Superior temporal gyrus (tissue), 1 donor: Measurements from ENCODE around the gene AGRN.
"Not testable (repeated sequence)": the region's sequence is repeated elsewhere in the genome, so short reads cannot be mapped to it uniquely, and the experiment has no call there.

Source experiments
- DNase-seq: peaks from one replicate; pipeline ENCODE4 v3.0.0-alpha.2; 2016; ENCODE audit errors: extremely low spot score

AGRN gene

GRCh38 chr1:1020000-1020404 lies at the start of gene AGRN:
Gene AGRN (plus strand): TSS chr1:1020120. CDS start chr1:1020173, 53 bp downstream.
- DNase-seq: no peak

DNA sequence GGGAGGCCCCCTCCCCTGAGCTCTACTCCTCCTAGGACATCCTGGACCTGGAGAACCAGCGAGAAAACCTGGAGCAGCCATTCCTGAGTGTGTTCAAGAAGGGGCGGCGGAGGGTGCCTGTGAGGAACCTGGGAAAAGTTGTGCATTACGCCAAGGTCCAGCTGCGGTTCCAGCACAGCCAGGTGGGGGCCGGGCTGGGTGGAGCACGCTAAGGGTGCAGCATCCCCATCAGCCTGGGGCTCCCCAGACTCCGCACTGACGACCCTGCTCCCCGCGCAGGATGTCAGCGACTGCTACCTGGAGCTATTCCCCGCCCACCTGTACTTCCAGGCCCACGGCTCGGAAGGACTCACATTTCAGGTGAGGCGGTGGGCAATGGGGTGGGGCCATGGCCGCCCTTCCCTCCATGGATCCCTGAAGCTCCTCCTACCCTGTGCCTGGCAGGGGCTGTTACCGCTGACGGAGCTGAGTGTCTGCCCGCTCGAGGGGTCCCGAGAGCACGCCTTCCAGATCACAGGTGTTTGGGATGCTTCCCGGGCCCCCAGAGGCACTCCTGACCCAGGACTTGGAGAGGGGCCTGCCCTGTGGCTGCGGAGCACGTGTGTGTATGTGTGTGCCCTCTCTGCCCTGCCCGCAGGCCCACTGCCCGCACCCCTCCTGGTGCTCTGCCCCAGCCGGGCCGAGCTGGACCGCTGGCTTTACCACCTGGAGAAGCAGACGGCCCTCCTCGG lies 49.5 kb upstream of the AGRN start:
- DNase-seq: no peak

DNA sequence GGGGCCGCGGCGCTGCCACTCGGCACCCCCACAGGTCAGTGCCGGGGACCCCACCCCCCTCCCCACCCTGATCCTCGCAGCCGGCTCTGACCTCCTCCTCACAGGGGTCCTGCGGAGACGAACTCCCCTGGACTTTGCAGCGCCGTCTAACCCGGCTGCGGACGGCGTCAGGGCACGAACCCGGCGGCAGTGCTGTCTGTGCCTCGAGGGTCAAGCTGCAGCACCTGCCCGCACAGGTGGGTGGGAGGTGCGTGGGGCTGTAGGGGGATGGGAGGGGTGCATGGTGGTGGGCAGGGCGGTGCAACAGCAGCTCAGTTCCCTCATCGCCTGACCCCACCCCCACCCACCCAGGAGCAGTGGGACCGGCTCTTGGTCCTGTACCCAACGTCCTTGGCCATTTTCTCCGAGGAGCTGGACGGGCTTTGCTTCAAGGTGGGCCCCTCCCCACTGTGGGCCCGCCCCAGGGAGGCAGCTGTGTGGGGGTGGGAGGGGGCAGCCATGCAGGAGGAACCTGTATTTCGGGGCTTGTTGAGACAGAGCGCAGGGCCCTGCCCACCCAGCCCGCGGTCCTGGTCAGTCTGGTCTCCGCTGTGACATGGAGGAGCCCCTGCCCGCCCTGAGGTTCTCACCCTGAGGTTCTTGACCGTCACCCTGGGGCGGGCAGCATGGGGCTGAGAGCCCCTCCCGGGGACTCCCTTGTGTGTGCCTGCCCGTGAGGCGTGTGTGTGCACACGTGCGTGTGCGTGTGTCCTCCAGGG lies 48.8 kb upstream of the AGRN start:
- no peak for DNase-seq

- DNase-seq: no peak
These were observed 48.0 kb upstream of the AGRN start for GRCh38 chr1:971751-972506.

DNA sequence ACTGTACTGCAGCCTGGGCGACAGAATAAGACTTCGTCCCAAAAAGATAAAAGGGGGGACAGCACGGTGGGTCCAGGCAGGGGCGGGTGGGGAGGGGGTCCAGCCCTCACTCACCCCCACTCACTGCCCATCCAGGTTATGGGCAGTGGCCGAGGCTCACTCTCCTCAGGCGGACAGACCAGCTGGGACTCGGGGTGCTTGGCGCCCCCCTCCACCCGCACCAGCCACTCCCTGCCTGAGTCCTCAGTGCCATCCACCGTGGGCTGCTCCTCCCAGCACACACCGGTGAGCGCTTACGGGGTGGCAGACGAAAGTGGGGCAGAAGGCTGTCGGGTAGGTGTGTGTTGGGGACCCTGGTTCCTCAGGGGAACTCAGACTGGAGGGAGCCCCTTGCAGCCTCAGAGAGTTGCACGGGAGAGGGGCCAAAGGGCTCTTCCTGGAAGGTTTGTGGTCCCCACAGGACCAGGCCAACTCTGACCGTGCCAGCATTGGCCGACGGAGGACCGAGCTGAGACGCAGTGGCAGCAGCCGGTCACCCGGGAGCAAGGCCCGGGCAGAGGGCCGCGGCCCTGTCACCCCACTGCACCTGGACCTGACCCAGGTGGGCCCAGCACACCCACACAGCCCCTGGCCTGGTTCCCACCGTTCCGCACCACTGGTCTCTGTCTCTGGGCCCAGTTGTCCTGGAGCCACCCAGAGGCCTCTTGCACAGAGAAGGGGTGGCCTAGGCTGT lies 47.0 kb upstream of the AGRN start:
- no peak for DNase-seq

DNA sequence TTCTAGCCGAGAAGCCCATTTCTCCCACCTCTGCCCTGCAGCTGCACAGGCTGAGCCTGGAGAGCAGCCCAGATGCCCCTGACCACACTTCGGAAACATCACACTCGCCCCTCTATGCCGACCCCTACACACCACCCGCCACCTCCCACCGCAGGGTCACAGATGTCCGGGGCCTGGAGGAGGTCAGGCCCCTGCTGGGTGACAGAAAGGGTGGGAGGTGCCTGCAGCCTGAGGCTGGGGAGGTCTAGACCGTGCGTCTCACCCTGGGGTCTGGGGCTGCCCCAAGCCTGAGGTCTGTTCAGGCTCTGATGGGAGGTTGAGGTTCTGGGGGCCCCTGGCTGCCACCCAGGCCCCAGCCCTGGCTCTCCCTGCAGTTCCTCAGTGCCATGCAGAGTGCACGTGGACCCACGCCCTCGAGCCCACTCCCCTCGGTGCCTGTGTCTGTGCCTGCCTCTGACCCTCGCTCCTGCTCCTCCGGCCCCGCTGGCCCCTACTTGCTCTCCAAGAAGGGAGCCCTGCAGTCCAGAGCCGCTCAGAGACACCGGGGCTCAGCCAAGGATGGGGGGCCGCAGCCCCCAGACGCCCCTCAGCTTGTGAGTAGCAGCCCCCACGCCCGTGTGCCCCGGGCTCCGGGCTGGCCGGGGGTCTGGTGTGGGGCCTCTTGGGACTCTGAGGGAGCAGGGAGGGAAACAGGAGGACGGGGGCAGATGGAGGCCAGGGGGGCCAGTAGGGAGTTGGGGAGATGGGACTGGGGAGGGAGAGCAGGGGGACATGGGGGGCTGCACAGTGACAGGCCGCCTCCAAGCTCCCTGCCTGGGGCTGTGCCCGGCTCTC lies 46.2 kb upstream of the AGRN start:
- no peak for DNase-seq

DNA sequence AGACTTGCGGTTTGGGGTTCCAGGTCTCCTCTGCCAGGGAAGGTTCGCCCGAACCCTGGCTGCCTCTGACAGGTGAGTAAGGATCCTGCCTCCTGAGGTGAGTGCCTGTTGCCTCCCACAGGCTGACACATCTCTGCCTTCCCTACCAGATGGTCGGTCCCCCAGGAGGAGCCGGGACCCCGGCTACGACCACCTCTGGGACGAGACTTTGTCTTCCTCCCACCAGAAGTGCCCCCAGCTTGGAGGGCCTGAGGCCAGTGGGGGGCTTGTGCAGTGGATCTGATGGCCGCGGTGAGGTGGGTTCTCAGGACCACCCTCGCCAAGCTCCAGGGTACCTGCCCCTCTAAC lies 45.7 kb upstream of the AGRN start:
- DNase-seq: no peak

GRCh38 chr1:974687-975328 lies 45.1 kb upstream of the AGRN start:
- no peak for DNase-seq

- no peak for DNase-seq
These were observed 44.6 kb upstream of the AGRN start for GRCh38 chr1:975365-975764.

GRCh38 chr1:975896-976683 lies 43.8 kb upstream of the AGRN start:
- DNase-seq: no peak

DNA sequence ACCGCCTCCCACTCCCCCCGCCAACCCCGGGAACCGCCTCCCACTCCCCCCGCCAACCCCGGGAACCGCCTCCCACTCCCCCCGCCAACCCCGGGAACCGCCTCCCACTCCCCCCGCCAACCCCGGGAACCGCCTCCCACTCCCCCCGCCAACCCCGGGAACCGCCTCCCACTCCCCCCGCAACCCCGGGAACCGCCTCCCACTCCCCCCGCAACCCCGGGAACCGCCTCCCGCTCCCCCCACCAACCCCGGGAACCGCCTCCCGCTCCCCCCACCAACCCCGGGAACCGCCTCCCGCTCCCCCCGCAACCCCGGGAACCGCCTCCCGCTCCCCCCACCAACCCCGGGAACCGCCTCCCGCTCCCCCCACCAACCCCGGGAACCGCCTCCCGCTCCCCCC lies 43.1 kb upstream of the AGRN start:
- DNase-seq: not testable (repeated sequence)

DNA sequence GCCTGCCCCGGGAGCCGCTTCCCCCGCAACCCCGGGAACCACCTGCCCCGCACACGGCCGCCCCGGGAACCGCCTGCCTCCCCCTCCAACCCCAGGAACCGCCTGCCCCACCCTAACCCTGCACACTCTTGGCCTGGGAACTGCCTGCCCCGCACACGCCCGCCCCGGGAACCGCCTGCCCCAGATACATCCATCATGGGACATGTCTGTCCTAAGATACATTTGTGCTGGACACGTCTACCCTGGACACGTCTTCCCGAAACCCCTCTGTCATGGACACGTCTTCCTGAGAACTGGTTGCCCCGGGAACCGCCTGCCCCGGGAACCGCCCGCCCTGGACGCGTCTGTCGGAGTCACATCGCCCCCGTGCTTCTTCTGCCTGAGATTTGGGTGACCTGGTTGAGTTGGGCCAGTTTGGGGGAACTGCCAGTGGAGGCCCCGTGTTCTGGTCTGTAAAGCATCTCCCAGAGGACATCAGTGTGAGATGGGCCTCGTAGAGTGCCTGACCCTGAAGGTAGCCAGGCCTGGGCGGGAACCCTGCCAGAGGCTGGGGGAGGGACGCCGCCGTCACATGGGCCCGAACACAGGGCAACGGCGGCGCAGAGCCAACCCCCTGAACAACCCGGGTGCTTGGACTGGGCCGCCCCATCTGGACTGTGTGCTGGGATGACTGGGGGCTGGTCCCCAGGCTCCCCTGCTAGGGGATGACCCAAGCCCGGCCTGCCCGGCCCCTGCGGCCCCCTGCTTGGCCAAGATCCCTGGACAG lies 41.7 kb upstream of the AGRN start:
- no peak for DNase-seq

DNA sequence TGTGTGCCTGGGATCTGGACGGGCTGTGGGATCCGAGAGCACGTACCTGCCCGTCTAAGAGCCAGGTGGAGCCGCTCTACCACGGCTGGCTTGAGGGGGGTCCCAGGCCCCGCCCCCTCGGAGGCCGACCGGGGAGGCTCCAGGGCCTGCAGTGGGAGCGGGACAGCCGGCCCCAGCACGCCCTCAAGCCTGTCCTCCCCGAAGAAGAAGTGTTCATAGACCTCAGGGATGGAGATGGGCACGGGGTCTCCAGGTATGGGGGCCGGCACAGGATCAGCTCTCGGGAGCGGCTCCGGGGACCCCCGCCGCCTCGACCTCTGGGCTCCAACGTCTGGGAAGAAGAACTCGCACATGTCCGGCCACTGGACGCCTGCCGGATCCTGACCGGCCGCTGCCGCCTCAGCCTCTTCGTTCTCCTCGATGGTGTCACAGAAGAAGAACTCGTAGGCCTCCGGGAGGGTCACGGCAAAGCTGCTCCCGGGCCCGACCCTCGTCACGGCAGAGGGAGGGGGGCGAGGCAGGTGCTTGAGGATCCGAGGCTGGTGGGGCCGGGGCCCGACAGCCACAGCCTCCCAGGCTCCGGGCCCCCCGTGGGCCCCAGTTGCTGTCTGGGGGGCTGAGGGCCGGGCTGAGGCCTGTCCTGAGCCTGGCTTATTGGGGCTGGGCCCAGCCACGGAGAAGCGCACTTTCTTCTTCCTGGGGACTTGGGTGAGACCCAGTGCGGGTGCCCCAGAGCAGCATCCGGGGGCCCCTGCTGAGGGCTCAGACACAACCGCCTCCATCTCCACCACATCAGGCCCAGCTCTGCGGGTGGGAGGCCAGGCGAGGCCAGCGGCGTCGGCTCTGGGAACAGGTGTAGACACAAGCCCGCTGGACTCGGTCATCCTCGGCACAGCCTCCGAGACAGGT lies 40.8 kb upstream of the AGRN start:
- no peak for DNase-seq

GRCh38 chr1:979744-980072 lies 40.2 kb upstream of the AGRN start:
- DNase-seq: no peak

DNA sequence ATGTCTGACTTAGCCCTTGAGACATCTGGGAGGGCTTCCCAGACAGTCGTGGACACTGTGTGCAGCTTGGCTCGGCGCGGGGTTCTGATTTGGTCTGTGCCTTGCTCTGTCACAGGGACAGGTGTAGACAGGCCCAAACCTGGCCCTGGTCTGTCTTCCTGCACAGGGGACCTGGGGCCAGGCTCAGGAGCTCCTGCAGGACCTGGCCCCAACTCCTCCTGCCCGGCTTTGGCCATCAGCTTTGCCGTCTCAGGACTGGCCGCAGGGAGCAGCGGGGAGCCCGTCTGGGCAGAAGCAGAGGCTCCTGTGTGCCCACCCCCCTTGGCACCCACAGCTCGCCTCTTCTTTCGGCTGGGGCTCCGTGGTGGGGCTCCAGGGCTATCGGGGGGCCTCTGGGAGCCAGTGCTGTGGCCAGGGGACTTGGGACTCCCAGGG lies 39.8 kb upstream of the AGRN start:
- no peak for DNase-seq

DNA sequence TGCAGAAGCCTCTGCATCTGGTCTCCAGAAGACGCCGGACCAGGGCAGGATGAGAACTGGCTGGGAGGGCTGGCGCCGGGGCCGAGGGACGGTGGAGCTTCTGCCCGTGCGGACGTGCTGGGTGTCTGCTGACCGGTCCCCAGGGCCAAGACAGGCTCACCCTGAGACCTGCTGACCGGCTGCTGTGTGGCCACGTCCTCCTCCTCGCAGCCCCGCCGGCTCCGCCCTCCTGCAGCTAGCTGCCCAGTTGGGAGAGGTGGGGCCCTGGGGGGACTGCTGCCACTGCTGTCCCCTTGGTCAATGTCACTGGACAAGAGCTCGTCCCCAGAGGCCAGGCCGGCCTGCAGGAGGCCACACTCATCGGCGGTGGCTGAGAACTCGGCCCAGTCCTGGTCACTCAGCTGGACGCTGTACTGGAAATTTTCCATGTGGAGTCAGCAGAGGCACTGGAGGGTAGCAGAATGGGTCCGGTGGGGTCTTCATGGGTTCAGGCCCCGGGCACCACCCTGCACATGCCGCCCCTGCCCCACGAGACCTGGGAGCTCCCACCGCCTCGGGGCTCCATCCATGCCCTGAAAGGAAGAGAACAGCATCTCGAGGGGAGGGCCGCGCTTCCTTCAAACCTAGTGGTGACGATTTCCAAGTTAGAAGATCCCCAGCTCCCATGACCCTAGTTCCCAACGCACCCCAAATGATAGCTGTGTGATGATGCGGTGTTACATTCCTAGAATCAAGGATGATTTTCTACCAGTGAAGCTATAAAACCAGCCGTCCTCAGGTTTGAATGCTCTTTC lies 39.1 kb upstream of the AGRN start:
- no peak for DNase-seq

DNA sequence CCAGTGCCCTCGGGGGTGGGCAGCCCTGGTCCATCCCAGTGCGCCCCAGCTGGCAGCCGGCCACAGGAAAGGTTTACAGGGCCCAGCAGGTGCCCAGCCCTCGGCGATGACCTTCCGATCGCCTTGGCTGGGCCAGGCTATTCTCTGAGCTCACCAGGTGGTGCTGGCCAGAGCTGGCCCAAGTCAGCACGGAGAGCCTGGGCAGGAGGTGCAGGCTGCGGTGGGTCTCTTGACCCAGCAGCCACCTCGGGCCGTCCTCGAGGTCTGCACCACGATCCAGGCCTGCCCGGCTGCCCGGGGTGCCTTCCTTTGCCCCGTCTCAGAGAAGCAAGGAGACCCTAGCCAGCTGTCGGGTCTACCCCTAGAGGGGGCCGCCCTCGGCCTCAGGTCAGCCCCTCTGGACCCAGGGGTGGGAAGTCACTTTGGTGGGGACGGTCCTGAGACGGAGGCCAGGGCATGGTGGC lies 38.4 kb upstream of the AGRN start:
- no peak for DNase-seq
